HuH-7 (cell line): ENCODE results near the gene RGL2.
"Not testable (repeated sequence)": the region's sequence is repeated elsewhere in the genome, so short reads cannot be mapped to it uniquely, and the experiment has no call there.

Experiments used
- DNase-seq: peaks from one replicate; pipeline ENCODE4 v3.0.0; 2011; ENCODE audit warnings: low spot score

RGL2 gene

DNA sequence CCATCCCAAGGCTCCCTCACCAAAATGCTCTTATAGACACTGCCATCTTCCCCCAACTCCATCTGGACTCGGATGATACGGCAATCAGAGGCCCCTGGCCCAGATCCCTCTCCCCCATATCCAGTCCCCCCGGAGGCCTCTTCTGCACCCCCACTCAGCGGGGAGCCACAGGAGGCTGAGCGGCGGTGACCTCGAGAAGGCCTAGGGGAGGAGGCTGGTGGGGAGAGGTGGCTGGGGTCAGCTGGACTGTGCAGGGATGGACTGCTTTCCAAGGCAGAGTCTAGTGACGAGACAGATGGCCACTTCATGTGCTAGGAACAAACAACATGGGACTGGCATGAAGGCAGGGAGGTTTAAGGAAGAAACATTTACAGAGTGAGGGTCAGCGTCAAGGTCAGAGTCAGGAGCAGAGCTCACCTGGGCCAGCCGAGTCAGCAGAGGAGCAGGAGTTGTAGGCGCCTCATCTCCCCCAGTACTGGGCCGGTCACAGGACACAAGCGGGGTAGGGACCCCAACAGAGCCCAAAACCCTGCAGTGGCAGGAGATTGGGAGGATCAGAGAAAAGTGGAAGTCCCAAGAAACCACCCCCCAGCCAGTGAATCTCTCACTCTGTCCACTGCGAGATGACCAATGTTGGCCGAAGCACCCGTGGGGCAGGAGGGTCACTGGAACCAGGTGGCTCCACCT lies 5.6 kb downstream of the RGL2 start:
- DNase-seq, result no peak

DNA sequence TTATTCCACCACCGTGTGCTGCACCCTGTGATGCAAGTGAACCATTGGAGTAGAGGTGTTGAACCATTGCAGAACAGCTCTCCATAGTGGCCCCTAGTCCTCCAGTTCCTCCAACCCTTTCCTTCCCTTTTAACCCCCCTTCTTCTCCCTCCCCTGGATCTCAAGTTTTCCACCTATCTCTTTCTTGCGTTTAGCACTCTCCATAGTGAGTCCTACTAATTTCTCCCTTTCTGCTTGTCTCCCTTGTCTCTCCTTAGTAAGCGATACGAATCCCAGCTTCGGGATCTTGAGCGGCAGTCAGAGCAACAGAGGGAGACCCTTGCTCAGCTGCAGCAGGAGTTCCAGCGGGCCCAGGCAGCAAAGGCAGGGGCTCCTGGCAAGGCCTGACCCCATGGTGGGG lies 8.3 kb downstream of the RGL2 start:
- DNase-seq, result no peak

DNA sequence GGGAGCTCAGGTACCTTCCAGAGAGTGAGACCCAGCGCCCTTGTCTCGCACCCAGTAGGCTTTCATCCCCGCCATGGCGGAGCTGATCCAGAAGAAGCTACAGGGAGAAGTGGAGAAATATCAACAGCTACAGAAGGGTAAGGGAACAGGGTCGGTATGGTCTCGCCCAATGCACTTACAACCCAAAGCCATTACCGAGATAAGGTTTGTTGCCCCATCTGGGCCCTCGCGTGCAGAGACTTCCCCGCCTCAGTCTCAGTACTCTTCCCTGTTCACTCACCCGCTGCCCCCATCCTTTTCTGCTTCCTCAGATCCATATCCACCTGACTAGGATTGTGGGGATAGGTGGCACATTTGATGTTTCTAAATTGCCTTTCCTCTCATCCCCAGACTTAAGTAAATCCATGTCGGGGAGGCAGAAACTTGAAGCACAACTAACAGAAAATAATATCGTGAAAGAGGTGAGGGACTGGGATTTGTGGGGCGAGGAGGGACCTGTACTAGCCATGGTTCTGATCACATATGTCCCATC lies 8.9 kb downstream of the RGL2 start:
- no peak for DNase-seq

DNA sequence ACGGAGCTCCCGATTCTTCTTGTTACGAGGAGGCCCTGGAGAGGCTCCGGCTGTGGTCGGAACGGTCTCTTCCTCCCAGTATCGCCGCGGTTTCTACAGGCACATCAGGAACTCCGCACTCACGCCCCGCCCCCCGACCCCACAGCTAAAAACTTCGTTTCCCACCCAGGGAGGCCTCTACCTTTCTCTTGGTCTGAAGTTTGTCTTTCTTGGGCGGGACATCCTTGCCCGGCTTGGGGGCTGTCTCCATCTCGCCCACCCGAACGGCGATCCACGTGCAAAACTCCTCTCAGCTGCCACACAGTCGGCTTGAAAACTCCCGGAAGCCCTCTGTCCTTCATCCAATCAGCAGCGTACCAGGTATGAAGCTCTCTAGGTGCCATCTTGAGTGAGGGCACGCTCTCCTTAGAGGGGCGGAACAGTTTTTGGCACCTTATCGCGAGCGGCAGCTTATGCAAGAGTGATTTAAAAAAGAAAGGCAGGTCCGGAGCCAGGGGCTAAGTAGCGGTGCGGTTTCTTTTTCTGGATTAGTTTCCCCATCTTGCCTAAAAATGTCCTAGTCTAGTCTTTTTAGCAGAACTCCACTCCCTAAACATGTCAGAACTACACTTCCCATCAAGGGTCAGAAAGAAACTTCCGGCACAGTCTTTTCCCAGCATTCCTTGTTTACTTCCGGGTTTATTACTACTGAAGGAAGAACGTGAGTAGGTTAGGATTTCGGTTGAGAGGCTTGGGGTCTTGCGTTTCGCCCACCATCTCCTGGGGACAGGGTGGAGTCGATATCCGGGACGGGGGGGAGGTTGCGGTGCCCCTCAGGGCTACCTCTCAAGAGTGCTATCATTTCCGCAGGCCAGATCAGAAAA lies 9.6 kb downstream of the RGL2 start, which contains the start of the genes PFDN6 and WDR46:
Gene PFDN6 (plus strand): TSS at position 681 of the 863 bp plus-strand sequence. CDS start 256 bp downstream, outside the sequence.
Gene WDR46 (minus strand): TSS at position 319 of the 863 bp plus-strand sequence. CDS start 69 bp downstream, at position 250.
- DNase-seq, result peak; percentile 89

DNA sequence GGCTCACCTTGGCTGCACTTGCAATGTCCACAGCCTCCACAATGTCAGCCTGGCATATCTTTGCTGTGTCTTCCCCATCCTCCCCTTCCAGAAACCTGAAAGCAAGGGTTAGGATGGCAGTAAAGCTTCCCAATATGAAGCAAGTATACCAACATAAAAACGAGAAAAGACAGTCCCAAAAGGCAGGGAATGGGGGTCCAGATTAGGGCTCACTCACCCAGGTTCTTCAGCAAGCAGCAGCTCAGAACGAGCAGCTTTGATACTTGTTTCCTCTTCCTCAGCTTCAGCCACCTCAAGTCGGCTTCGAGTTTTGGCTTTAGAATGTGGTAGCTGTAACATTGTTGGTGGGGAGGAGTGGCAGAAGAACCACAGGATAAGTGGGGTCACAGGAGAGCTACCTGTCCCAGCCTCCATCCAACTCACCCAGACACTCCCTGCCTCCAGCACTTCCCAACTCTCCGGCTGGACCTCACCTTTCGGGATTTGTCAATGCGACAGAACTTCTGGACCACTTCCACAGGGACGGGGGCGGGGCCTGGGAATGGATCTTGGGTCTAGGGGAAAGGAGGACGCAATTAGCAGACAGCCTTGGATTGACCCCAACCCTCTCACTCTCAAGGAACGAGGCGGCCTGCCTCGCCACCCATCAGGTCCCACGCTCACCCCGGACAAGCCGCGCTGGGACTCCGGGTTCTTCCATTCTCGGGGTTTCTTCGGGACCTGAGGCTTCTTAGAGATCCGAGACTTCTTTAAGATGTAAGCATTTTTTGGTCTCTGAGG lies 10.4 kb downstream of the RGL2 start:
- DNase-seq, result no peak

DNA sequence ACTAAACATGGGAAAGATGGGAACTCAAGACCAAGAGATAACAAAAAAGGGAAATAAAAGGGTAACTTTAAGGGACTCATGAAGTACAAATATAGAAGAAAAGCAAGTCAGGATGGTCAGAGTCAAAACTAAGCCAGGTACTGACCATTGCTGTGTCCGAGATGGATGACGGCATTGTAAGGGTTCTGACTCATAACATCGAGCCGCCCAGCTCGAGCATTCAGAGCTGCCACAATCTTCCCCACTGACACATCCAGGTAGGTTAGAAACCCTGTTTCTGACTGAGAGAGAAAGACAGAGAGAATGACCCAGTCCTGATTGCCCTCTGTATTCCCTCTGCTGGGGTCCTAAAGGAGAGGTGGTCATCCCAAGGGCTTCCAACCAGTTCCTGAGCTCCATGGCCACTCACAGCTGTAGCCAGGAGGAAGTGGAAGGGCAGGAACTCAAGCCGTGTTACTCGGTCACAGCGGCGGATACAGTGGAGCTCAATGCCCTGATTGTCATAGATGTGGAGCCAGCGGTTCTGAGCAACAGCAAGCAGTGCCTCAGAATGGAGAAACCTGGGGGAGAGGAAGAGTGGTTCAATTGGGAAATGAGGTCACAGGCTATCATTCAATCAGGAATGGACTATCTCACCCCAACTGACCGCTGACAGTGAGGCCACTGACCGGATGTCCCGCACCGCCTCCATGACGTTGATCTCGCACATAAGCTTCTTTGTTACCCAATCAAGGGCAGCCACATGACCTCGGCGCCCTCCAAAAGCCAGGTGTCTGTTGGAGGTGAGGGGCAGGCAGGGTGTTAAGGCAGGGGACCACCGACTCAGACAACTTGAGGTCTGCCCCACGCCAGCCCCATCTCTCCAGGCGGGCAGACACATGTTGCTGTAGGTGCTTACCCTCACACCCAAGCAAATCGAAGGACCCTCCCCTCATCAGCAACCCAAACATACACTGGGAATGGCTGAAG lies 11.5 kb downstream of the RGL2 start:
- DNase-seq, result no peak

DNA sequence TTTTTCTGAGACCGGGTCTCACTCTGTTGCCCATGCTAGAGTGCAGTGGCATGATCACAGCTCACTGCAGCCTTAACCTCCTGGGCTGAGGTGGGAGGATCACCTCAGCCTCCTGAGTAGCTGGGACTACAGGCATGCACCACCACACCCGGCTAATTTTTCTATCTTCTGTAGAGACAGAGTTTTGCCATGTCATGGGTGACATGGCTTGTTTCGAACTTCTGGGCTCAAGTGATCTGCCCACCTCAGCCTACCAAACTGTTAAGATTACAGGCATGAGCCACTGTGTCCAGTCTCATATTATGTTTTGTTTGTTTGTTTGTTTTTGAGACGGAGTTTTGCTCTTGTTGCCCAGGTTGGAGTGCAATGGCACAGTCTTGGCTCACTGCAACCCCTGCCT lies 13.5 kb downstream of the RGL2 start:
- DNase-seq, result not testable (repeated sequence)

DNA sequence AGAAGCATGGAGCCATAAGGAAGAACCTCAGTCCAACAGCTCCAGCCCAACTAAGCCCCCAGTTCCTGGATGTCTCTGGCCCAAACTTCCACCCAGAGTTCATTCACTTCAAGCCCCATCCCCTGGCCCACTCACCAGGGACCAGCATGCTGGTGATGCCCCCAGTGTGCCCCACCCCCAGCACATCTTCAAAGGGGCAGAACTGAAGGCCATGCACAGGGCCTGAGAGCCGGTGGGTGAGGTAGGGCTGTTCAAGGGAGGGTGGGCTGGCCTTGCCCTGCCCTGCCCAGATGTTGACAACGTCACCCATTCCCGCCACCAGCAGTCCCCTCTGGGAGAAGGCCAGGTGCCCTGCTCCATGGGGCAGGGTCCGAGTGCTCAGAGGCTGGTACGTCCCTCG lies 18.2 kb downstream of the RGL2 start:
- DNase-seq, result no peak

DNA sequence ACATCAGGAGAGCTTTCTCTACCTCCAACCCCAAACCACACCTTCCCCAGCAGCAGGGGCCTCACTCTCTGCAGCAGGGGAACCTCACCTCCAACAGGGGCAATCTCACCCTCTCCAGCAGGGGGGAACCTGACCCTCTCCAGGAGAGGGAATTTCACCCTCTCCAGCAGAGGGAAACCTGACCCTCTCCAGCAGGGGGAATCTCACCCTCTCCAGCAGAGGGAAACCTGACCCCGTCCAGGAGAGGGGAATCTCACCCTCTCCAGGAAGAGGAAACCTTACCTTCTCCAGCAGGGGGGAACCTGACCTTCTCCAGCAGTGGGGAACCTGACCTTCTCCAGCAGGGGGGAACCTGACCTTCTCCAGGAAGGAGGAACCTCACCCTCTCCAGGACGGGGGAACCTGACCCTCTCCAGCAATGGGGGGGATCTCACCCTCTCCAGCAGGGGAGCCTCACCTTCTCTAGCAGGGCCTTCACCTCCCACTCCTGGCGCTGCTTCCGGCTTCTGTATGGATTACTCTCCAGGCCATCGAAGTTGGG lies 18.7 kb downstream of the RGL2 start:
- DNase-seq, result peak; percentile 79

DNA sequence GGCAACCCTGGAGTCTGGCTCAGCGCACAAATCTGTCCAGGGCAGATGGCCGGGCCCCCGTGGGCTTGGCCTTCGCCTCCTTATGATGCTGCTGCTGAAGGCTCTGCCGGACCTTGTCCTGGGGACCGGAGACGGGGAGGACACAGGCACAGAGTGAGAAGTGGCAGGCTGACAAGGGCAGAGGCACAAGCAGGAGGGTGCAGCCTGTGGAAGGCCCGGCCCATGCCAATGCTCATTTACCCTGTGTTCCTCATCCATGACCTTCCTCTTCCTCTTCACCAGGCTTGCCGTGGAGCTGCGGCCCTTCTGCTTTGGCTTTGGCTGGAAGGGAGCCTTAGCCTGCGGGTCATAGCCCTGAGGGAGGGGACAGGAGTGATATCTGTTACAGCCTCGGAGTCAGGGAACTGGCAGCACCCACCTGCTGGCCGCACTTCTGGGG lies 19.5 kb downstream of the RGL2 start:
- DNase-seq, result no peak

DNA sequence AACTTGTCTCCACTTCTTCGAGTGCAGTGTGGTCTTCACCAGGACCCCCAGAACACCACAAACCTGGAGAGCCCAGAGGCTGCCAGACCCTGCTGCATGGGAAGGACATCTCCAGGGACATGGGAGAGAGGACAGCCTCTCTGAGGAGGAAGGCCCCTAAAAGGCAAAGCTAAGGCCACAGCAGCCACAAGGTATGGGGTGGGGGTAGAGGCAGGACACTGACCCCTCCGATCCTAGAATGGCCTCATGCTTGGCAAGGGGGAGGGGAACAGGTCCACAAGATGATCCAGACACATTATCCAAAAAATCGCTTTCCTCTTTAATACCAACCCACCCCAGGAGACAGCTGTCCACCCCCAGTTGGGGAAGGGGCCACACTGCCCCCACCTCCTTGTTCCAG lies 19.9 kb downstream of the RGL2 start:
- no peak for DNase-seq

DNA sequence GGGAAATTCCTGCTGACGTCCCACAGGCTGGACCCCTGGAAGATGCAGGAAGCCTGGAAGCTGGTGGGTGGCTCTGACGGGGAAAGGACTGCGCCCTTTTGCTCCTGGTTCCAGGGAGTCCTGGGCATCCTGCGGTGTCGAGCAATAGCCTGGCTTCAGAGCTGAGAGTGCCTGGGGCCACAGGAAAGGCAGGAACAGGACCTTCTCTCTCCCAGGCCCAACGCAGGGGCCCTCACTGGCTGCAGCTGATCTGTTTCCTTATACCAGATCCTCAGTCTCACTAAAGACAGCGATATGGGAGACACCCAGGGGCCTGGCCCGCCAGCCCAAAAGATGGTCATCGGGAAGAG lies 20.4 kb downstream of the RGL2 start:
- no peak for DNase-seq

DNA sequence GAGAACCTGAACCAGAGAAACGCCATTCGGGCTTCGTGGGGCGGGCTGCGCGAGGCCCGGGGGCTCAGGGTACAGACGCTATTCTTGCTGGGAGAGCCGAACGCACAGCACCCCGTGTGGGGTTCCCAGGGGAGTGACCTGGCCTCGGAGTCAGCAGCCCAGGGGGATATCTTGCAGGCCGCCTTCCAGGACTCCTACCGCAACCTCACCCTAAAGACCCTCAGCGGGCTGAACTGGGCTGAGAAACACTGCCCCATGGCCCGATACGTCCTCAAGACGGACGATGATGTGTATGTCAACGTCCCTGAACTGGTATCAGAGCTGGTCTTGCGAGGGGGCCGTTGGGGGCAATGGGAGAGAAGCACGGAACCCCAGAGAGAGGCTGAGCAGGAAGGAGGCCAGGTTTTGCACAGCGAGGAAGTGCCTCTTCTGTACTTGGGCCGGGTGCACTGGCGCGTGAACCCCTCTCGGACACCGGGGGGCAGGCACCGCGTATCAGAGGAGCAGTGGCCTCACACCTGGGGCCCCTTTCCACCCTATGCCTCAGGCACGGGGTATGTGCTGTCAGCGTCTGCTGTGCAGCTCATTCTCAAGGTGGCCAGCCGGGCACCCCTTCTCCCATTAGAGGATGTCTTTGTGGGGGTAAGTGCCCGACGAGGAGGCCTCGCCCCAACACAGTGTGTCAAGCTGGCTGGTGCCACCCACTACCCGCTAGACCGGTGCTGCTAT lies 20.9 kb downstream of the RGL2 start:
- no peak for DNase-seq

DNA sequence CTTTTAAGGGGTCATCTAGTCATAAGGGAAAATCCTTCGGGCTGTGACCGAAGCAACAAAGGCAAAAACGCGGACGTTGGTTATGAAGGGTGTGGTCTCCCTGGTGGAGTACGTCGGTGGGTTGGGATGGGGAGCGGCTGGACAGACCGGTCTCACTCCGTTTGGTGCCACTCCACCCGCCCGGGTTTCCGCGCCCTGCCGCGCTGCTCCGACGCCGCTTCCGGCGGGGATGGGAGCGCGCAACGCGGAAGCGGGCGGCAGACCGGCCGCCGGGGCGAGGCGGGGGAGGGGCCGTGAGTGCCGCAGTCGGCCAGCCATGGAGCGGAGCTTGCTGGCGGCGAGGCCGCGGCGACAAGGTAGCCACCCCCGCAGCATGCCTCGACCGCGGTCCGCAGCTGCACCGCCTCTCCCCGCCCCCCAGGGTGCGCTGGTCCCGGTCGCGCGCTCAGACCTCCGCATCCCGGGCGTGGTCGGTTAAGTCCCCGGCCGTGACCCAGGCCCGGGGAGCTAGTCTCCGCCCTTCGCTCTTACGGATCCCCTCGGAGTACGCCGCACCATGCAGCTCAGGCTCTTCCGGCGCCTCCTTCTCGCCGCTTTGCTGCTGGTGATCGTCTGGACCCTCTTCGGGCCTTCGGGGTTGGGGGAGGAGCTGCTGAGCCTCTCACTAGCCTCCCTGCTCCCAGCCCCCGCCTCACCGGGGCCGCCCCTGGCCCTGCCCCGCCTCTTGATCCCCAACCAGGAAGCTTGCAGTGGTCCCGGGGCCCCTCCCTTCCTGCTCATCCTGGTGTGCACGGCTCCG lies 21.7 kb downstream of the RGL2 start, which contains the start of gene B3GALT4:
Gene B3GALT4 (plus strand): TSS at position 260 of the 799 bp plus-strand sequence. CDS start 297 bp downstream, at position 557.
- no peak for DNase-seq

DNA sequence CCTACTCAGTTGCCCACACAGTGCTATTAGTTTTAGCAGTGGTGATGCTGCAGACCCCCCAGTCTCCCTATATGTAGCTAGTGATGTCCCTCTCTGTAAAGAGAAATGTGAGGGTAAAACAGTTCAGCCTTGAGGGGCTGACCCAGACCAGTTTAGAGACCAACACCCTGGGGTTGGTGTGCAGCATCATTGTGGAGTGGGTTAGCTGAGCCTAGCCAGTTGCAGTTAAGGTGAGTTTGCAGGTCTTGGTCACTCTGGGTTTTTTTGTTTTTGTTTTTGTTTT lies 22.2 kb downstream of the RGL2 start:
- no peak for DNase-seq

DNA sequence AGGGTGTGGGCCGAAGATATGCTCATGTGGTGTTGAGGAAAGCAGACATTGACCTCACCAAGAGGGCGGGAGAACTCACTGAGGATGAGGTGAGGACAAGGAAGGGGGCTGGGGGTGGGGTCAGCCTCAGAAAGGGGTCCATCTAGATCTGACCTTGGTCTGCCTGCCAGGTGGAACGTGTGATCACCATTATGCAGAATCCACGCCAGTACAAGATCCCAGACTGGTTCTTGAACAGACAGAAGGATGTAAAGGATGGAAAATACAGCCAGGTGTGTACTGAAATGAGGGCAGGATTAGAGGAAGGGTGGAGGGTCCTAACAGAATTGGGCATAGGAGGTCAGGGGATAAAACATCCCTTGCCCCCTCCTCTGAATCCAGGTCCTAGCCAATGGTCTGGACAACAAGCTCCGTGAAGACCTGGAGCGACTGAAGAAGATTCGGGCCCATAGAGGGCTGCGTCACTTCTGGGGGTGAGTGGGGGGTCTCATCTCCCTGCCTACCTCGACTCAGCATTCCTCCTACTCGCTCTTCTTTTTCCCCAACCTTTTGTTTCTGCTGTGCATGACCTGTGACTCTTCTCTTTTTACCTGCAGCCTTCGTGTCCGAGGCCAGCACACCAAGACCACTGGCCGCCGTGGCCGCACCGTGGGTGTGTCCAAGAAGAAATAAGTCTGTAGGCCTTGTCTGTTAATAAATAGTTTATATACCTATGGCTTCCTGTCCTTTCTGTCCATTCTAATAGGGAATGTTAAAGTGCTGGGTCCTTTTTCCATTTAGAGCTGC lies 22.8 kb downstream of the RGL2 start:
- not testable (repeated sequence) for DNase-seq

DNA sequence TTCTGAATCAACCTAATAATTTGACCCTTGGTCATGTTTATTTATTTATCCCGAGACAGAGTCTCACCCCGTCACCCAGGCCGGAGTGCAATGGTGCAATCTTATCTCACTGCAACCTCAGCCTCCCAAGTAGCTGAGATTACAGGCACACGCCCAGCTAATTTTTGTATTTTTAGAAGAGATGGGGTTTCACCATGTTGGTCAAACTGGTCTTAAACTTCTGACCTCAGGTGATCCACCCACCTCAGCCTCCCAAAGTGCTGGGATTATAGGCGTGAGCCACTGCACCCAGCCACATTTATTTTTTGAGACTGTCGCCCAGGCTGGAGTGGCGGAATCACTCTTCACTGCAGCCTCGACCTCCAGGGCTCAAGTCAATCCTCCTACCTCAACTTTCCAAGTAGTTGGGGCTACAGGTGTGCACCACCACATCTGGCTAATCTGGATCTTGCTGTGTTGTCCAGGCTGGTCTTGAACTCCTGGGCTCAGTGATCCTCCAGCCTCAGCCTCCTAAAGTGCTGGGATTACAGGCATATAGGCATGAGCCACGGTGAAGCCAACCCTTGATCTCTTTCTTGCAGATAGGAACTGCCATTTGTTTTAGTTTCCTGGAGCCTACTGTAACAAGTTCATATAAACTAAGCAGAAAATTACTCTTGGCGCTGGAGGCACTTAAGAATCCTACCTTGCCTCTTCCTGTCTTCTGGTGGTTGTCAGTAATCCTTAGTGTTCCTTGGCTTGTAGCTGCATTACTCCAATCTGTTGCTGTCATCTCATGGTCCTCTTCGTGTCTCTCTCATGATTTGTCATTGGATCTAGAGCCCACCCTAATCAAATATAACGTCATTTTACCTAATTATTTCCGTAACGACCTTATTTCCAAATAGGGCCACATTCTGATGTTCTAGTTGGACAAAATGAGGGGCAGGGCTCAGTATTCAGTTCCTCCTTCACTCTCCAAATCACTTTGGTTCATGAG lies 24.5 kb downstream of the RGL2 start:
- DNase-seq, result no peak
